SK-N-SH treated with all-trans-retinoic acid at 6 μM for 48 hours (cell line): ENCODE data around the gene OLFML3.

ENCODE experiments used
- ARNTL ChIP-seq: fragments of 450-650 bp; formaldehyde crosslinking; IDR thresholded peaks from 2 replicates; pipeline ENCODE4 v1.5.0; 2020; ENCODE audit warnings: low read depth, mild to moderate bottlenecking, moderate library complexity, borderline replicate concordance
- CSRNP3 ChIP-seq: fragments of 250-450 bp; sonication (Bioruptor Pico); IDR thresholded peaks from 2 replicates; pipeline ENCODE4 v1.5.1; 2021; ENCODE audit warnings: mild to moderate bottlenecking, moderate library complexity
- TCF4 ChIP-seq: fragments of 250-450 bp; sonication (Bioruptor Pico); IDR thresholded peaks from 2 replicates; pipeline ENCODE4 v1.8.0; 2021; ENCODE audit warnings: mild to moderate bottlenecking, moderate library complexity, borderline replicate concordance

GRCh38 chr1:113991467-113991997, 12.3 kb downstream of the OLFML3 start:
- TF ChIP-seq CSRNP3 (CRISPR knock-in tag) (no peak), ARNTL (CRISPR knock-in tag) (no peak), TCF4 (CRISPR knock-in tag) (no peak)
